ENCODE results near the gene AFG3L2.
"Not testable (repeated sequence)": the region's sequence is repeated elsewhere in the genome, so short reads cannot be mapped to it uniquely, and the experiment has no call there.

The AFG3L2 gene

GRCh38 chr18:12376754-12377555 lies at the start of gene AFG3L2:
TSS of gene AFG3L2 (minus strand) at chr18:12377227. CDS start at chr18:12377082, 145 bp downstream.
- DNase-seq, result peak; percentile 98 to 99

- no peak for DNase-seq
These were observed 47.2 kb upstream of the AFG3L2 start for GRCh38 chr18:12424252-12424651.

DNA sequence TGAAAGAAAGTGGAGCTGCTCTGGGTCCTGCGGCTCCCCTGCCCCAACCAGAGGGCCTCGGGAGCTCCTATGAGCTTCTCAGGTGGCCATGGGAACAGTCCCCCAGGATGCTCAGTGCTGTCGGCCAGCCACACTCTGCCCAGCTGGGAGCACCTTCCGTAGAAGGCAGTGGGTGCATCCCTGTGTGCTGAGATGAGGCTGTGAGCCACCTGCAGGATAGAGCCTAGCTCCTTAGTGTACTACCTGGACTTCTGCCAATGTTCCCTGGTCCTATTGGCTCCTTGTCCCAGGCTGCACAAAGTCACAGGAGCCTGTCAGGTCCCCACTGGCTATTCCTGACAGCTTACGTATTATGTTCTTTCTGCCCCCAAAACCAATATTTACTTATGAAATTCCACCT lies 46.8 kb upstream of the AFG3L2 start:
- no peak for DNase-seq

DNA sequence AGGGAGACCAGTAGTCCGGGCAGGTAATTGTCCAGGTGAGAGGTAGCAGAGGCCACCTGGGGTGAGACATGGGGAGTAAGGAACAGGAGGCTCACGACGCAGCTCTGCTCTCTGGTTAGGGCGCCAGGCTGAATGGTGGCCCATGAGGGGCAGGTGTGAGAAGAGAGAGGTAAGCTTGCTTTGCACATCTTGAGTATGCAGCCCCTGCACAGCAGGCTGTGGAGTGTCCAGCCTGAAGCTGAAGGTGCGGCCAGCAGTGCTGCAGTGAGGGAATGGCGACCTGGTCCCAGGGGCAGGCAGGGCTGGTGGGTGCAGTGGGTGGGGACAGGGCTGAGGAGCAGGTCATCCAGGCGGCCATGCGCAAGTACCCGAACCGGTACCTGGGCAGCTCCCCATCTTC lies 46.4 kb upstream of the AFG3L2 start:
- DNase-seq, result no peak

DNA sequence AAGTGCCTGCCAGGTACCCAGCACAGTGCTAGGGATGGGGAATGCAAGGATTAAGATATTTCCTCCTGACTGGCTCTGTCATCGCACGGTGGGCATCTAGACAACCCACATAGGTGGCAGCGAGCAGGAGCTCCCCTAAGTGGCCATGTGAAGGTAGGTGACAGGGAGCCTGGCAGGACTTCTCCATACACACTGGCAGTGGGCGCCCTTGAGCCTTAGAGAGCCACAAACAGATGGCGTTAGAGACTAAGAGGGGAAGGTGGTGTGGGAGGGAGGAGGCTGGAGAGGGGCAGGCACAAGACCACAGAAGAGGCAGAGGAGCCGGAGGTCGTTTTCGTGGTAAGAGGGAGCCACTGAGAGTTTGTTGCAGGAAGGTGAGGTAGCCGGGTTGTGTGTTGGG lies 45.9 kb upstream of the AFG3L2 start:
- peak in 1 of 2 experiments; percentile 2 for DNase-seq

- DNase-seq, result no peak
These were observed 44.7 kb upstream of the AFG3L2 start for GRCh38 chr18:12421732-12422131.

GRCh38 chr18:12420821-12421421 lies 43.9 kb upstream of the AFG3L2 start:
- DNase-seq, result no peak

GRCh38 chr18:12417687-12418086 lies 40.7 kb upstream of the AFG3L2 start:
- DNase-seq, result no peak

GRCh38 chr18:12416098-12416729 lies 39.2 kb upstream of the AFG3L2 start:
- no peak for DNase-seq

DNA sequence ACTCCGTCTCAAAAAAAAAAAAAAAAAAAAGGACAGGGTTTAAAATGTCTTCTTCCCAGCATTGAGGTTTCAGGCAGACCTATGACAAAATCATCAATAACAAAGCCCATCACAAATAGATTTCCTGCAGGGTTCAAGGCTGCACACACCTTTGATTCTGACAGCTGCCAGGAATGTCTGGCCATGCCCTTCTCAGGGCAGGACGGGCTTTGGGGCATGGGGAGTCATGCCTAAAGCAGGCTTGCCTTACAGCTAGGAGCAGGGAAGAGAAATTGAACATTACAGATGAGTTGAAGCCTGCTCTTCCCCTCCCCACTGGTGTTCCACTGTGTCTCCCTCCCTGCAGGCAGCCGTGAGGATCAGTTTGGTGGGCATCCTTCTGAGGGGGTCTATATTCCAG lies 34.4 kb upstream of the AFG3L2 start:
- DNase-seq, result no peak

- DNase-seq, result not testable (repeated sequence)
These were observed 33.7 kb upstream of the AFG3L2 start for GRCh38 chr18:12410747-12411146.

DNA sequence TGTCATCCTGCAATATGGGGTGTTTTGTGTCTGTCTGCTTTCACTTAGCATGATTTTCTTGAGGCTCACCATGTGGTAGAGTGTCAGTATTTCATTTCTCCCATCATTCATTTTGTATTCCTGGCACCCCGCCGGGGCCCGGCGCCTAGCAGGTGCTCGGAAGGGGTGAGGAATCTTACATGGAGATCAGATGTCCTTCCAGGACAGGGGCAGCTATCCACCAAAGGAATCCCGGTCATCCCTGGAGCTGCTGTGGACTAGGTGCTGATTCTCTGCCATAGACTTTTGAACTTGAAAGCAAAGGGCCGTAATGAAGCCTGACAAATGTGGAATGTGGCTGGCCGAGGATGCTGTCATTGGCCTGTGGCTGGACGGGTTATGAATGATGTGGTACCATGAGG lies 33.1 kb upstream of the AFG3L2 start:
- no peak for DNase-seq

GRCh38 chr18:12409469-12409868 lies 32.4 kb upstream of the AFG3L2 start:
- no peak for DNase-seq

DNA sequence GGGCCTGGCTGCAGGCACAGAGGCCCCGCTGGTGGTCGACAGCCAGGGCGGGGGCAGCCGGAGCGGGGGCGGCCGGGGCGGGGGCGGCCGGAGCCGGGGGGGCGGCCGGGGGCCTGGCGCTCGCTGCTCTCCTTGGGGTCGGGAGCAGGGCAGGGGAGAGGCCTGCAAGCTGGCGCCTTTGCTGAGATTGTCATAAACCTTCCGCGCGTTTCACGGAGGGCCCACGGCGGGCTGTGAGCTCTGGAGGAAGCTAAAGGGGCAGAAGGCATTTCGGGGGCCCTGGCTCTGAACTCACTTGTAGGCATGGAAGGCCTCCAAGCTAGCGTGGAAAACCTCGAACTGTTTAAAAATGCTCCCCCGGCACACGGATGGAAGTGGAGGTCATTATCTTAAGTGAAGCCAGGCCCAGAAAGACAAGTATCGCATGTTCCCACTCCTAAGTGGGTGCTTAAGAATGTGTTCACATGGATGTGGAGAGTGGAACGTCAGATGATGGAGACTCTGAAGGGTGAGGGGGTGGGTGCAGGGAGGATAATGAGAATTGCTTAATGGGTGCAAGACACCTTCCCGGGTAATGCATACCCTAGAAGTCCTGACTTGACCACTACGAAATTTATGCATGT lies 31.3 kb upstream of the AFG3L2 start:
- DNase-seq, result no peak

DNA sequence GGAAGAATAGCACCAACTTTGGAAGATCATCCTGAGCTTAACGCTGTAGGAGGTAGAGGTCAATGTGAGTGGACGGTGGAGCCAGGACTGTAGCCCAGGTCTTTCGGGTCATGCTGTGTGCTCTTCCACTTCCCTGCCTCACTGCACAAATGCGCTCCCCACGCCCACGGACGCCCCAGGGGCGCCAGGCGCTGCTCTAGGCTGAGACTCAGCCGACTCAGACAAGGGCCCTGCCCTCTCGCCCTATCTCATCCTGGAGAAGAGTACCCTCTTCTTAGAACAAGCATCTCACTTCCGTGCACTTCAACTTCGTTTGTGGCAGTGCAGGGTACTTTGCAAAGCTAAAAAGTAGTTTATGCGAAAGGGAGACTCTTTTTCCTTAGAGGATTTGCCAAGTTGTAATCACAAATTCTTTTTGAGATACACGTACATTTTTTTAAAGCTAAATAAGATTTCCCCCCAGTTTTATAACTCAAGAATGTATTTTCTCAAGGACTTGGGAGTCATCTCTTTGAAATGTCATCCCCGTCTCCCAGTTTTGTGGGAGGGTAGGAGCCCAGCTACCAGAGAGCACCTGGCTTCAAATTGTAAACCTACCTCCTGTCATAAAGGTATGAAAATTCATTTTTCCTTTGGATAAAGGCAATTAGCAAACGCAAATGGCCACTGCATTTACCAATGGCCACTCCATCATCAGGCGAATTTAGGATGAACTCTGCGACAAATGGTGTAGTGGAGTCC lies 29.5 kb upstream of the AFG3L2 start:
- DNase-seq, result no peak

GRCh38 chr18:12405066-12405465 lies 28.0 kb upstream of the AFG3L2 start:
- DNase-seq, result no peak

DNA sequence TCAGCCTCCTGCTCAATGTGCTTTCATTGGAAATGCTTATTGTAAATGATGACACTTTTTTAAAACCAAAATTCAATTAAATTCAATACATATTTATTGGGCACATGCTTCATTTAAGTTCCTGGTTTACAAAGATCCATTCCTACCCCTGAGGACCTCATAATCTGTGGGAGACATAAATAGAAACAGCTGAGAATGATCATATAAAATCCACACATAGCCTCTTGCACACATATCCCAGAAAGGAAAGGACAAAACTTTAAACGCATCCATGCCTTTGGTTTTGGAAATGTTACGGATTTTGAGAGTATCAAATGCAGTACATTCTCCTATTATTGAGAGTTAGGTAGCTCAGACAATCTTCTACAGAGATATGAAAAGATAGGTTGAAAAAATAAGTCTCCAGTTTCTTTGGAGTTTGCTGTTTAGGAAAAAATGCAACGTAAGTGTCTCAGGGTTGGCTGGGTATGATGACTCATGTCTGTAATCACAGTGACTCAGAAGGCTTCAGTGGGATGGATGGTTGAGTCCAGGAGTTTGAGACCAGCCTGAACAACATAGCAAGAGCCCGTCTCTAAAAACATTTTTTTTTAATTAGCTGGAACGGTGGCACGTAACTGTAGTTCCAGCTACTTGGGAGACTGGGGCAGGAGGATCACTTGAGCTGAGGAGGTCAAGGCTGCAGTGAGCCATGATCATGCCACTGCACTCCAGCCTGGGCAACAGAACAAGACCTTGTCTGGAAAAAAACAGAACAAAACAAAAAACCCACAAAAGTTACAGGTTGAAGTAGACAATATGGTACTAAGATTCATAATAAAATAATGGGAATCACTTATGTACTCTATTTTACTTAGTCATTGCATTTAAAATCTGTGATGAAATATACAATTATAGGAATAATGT lies 26.8 kb upstream of the AFG3L2 start:
- no peak for DNase-seq

- DNase-seq, result no peak
These were observed 24.9 kb upstream of the AFG3L2 start for GRCh38 chr18:12401881-12402280.

GRCh38 chr18:12399231-12399630 lies 22.2 kb upstream of the AFG3L2 start:
- no peak for DNase-seq

- DNase-seq, result no peak
These were observed 21.6 kb upstream of the AFG3L2 start for GRCh38 chr18:12398625-12399024.

DNA sequence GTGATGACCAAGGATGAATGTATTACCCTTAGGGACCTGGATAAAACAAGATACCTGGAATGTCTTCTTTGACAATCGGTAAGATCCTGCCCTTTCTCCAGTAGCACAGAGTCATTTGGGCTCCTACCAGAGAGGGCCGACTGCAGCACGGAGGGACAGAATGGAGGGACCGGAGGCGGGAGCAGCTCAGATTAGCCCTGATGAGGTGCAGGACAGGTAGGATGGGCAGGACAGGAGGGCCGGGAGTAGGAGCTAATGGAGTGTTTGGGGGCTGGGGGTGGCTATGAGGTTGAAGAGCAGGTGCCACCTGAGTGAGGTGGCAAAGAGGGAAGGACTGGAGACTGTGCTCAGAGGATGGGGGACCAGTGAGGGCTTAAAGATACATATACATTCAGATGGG lies 20.8 kb upstream of the AFG3L2 start:
- no peak for DNase-seq

DNA sequence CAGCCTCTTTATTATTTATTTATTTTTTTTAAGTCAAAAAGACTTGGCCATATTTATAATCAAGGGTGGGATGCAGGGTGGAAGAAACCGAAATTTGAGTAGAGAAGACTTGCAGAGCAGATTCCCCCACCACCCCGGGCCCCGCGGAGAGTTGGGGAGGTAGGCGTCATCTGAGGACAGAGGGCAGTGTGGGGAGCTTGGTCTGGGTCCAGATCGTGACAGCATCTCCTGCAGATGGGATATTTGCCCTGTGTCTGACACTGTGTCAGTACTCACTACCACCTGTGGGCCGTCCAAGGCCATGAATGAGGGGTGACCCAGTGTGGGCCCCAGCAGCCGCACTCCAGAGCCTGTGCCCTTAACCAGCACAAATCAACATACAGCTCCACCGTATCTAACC lies 20.2 kb upstream of the AFG3L2 start:
- no peak for DNase-seq
